ENCODE data around the gene ARID1B.
A peak's percentile ranks its signal among the peaks of the same experiment; 100 is the strongest.

The ARID1B gene

DNA sequence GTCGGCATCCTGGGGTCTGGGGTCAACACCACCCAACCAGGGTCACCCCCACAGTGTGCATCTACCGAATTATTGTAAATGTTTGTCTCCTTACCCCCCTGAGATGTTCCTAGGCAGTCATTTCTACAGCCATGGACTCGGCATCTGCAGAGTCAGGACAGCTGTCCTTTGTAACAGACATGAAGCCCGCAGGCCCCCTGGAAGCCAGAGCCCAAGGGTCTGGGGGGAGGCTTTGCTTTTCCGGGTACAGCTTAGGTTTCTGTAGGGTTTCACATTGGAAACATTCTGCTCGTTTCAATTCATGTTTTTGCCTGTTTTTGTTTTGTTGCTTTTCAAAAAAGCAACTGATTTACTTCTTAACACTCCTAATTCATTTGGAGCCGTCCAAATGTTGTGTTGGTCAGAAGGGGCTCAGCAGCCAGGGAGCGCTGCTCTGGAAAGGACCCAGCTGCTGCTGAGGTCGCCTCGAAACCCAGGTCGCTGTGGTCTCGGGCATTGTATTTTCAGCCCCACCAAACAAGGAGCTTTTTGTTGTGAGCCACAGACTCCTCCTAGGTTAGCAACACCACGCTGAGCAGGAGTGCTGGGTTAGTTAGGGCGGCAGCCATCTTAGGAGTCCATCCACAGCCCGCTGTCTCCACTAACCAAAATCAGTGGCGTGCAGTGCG, 385.7 kb downstream of the ARID1B start:
- no peak overlapping the region for H3K27ac ChIP-seq (ENCODE audit: extremely low read depth, low read depth, low read length)
- POLR2A ChIA-PET = no interaction called here

GRCh38 chr6:157163434-157164159, 386.4 kb downstream of the ARID1B start:
- H3K4me3 ChIP-seq (ENCODE audit: low read depth, low read length) = no peak overlapping the region
- peaks cover 0 to 19% of the 10 kb centered on the region in 2 experiments; a peak in 2 of 3 replicates for H3K36me3 ChIP-seq (ENCODE audit: control insufficient read depth in 2 of 2, insufficient read depth in 1 of 2, low read length in 2 of 2)
- TF ChIP-seq ZNF768 (tag by site-specific recombination; IDR thresholded peaks at IDR 0.05) (0 out of 2 replicates have a peak, but pooled peaks have one; percentile 11), SALL2 (tag by site-specific recombination; IDR thresholded peaks at IDR 0.05; ENCODE audit: borderline replicate concordance) (no peak)
- H3K9me3 ChIP-seq (ENCODE audit: control insufficient read depth, insufficient read depth, low read depth, low read length) = no peaks in the 10 kb centered on the region
- no peaks in the 10 kb centered on the region for H3K4me1 ChIP-seq (ENCODE audit: control insufficient read depth, insufficient read depth, low read length)
- no peak overlapping the region for H3K27ac ChIP-seq (ENCODE audit: extremely low read depth, low read depth, low read length)
- POLR2A ChIA-PET = no interaction called here
- CTCF ChIA-PET = interaction anchor here (0.6 to 2.0 kb wide), 3 partner anchors 24 to 686 kb away, joined by 3 to 7 read pairs (median 4); no protein-coding TSS in a partner anchor

More for the DNA sequence above, 385.7 kb downstream of the ARID1B start:
- no peaks in the 10 kb centered on the region for H3K4me1 ChIP-seq (ENCODE audit: control insufficient read depth, insufficient read depth, low read length)
- CTCF ChIA-PET = interaction anchor here (0.6 to 0.7 kb wide), 2 partner anchors 126 to 685 kb away, joined by 3 to 4 read pairs; no protein-coding TSS in a partner anchor
- H3K4me3 ChIP-seq (ENCODE audit: low read depth, low read length) = no peak overlapping the region
- no peaks in the 10 kb centered on the region for H3K9me3 ChIP-seq (ENCODE audit: control insufficient read depth, insufficient read depth, low read depth, low read length)
- peaks cover 0 to 12% of the 10 kb centered on the region in 2 experiments; a peak in 2 of 3 replicates for H3K36me3 ChIP-seq (ENCODE audit: control insufficient read depth in 2 of 2, insufficient read depth in 1 of 2, low read length in 2 of 2)
- TF ChIP-seq ZBTB11 (tag by site-specific recombination; conservative IDR thresholded peaks at IDR 0.05; ENCODE audit: low read depth) = no peak
- no peak for TF ChIP-seq BCL11A (tag by site-specific recombination; IDR thresholded peaks at IDR 0.05; ENCODE audit: low read depth)
- TF ChIP-seq ZNF112 (tag by site-specific recombination; IDR thresholded peaks at IDR 0.05) = no peak
- no peak for TF ChIP-seq ZSCAN16 (tag by site-specific recombination; IDR thresholded peaks at IDR 0.05)
- TF ChIP-seq, protein P1, sequence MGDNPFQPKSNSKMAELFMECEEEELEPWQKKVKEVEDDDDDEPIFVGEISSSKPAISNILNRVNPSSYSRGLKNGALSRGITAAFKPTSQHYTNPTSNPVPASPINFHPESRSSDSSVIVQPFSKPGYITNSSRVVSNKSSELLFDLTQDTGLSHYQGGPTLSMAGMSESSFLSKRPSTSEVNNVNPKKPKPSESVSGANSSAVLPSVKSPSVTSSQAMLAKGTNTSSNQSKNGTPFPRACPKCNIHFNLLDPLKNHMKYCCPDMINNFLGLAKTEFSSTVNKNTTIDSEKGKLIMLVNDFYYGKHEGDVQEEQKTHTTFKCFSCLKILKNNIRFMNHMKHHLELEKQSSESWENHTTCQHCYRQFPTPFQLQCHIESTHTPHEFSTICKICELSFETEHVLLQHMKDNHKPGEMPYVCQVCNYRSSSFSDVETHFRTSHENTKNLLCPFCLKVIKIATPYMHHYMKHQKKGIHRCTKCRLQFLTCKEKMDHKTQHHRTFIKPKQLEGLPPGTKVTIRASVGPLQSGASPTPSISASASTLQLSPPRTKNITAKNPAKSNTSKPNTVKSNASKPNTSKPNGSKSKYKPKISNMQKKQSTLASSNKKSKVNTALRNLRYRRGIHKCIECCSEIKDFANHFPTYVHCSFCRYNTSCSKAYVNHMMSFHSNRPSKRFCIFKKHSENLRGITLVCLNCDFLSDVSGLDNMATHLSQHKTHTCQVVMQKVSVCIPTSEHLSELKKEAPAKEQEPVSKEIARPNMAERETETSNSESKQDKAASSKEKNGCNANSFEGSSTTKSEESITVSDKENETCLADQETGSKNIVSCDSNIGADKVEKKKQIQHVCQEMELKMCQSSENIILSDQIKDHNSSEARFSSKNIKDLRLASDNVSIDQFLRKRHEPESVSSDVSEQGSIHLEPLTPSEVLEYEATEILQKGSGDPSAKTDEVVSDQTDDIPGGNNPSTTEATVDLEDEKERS (tag by site-specific recombination; IDR thresholded peaks at IDR 0.05) = no peak
- no peak for TF ChIP-seq ZNF423 (tag by site-specific recombination; IDR thresholded peaks at IDR 0.05)
- TF ChIP-seq ZNF514 (tag by site-specific recombination; IDR thresholded peaks at IDR 0.05) = no peak
- TF ChIP-seq ZBTB1 (tag by site-specific recombination; IDR thresholded peaks at IDR 0.05) = no peak
- TF ChIP-seq, protein P2, sequence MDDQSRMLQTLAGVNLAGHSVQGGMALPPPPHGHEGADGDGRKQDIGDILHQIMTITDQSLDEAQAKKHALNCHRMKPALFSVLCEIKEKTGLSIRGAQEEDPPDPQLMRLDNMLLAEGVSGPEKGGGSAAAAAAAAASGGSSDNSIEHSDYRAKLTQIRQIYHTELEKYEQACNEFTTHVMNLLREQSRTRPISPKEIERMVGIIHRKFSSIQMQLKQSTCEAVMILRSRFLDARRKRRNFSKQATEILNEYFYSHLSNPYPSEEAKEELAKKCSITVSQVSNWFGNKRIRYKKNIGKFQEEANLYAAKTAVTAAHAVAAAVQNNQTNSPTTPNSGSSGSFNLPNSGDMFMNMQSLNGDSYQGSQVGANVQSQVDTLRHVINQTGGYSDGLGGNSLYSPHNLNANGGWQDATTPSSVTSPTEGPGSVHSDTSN (CRISPR knock-in tag; IDR thresholded peaks at IDR 0.05) = no peak
- TF ChIP-seq ZNF571 (tag by site-specific recombination; IDR thresholded peaks at IDR 0.05) = no peak
- no peak for TF ChIP-seq GFI1B (tag by site-specific recombination; IDR thresholded peaks at IDR 0.05)
- no peak for TF ChIP-seq SETDB1 (IDR thresholded peaks at IDR 0.05; ENCODE audit: insufficient read length, low read length)
- no peak for TF ChIP-seq ZNF248 (tag by site-specific recombination; IDR thresholded peaks at IDR 0.05)
- no peak for TF ChIP-seq ZNF10 (tag by site-specific recombination; IDR thresholded peaks at IDR 0.05)

Data from HEK293 (cell line).